CD14-positive monocyte (primary cell): ENCODE results near the gene RNASE4. TPM values are rescaled to one million over a fixed set of nuclear protein-coding genes. Genes with fewer than 3 reads are reported as not detected.

Source experiments
- DNase-seq, 3 donors: peaks; one replicate each; pipeline ENCODE4 v3.0.0-alpha.2; 2011 to 2022
- H2AFZ ChIP-seq: 2 replicates; pipeline ENCODE4 v1.6.0; 2012; ENCODE audit warnings: mild to moderate bottlenecking, low read depth, low read length, inconsistent platforms; ENCODE audit not compliant: insufficient read depth, poor library complexity, severe bottlenecking
- H3K27ac ChIP-seq, 2 donors: 1 replicate in 1 of 2; 2 replicates in 1 of 2; pipeline ENCODE4 v1.5.1; 2012 to 2013; ENCODE audit warnings: low read length in 2 of 2, control low read depth in 1 of 2, inconsistent platforms in 1 of 2, low read depth in 1 of 2, mild to moderate bottlenecking in 1 of 2
- H3K27me3 ChIP-seq, 2 donors: one replicate each; pipeline versions ENCODE4 v1.6.0 to v1.6.1; 2011 to 2013; ENCODE audit warnings: low read length in 2 of 2; ENCODE audit not compliant: control insufficient read depth in 2 of 2, insufficient read depth in 2 of 2
- H3K36me3 ChIP-seq, 2 donors: replicated peaks in 1 of 2; 1 replicate in 1 of 2; 2 replicates in 1 of 2; pipeline versions ENCODE4 v1.5.1 to v1.6.1; 2012 to 2013; ENCODE audit warnings: low read length in 2 of 2, control low read depth in 1 of 2, inconsistent platforms in 1 of 2, mild to moderate bottlenecking in 1 of 2; ENCODE audit not compliant: insufficient read depth in 2 of 2, control insufficient read depth in 1 of 2
- H3K4me1 ChIP-seq, 2 donors: 1 replicate in 1 of 2; 2 replicates in 1 of 2; pipeline versions ENCODE4 v1.5.1 to v1.6.1; 2012 to 2013; ENCODE audit warnings: low read length in 2 of 2, control low read depth in 1 of 2, inconsistent platforms in 1 of 2, mild to moderate bottlenecking in 1 of 2, moderate library complexity in 1 of 2; ENCODE audit not compliant: insufficient read depth in 2 of 2, control insufficient read depth in 1 of 2
- H3K4me2 ChIP-seq: replicated peaks from 2 replicates; pipeline ENCODE3; 2012; ENCODE audit warnings: low read length, moderate library complexity, mild to moderate bottlenecking; ENCODE audit not compliant: poor library complexity, severe bottlenecking; ENCODE audit errors: extremely low read depth
- H3K4me3 ChIP-seq, 3 experiments: fragments of 200-600 bp in 1 of 3; sonication (generic) in 1 of 3; replicated peaks in 1 of 3; 1 replicate in 2 of 3; 2 replicates in 1 of 3; pipeline ENCODE4 v1.5.1; 2011 to 2013; ENCODE audit warnings: low read length in 3 of 3, mild to moderate bottlenecking in 3 of 3, control low read depth in 2 of 3, low read depth in 2 of 3, inconsistent platforms in 1 of 3, moderate library complexity in 1 of 3
- H3K79me2 ChIP-seq: 2 replicates; pipeline ENCODE4 v1.6.0; 2012; ENCODE audit warnings: mild to moderate bottlenecking, control low read depth, inconsistent platforms, low read length, moderate library complexity; ENCODE audit not compliant: insufficient read depth
- H3K9ac ChIP-seq: 2 replicates; pipeline ENCODE4 v1.6.0; 2017; ENCODE audit warnings: low read length, mild to moderate bottlenecking; ENCODE audit not compliant: insufficient read depth, poor library complexity, severe bottlenecking
- H3K9me3 ChIP-seq, 2 donors: replicated peaks in 1 of 2; 1 replicate in 1 of 2; 2 replicates in 1 of 2; pipeline versions ENCODE4 v1.5.1 to v1.6.1; 2012 to 2013; ENCODE audit warnings: low read length in 2 of 2, control low read depth in 1 of 2; ENCODE audit not compliant: control insufficient read depth in 1 of 2, insufficient read depth in 1 of 2
- H4K20me1 ChIP-seq: 2 replicates; pipeline ENCODE4 v1.6.0; 2012; ENCODE audit warnings: mild to moderate bottlenecking, low read length, control low read depth, moderate library complexity; ENCODE audit not compliant: insufficient read depth
- H3K27ac Mint-ChIP-seq, 7 donors: one replicate each; pipeline ENCODE4 v1.8.0; 2020; ENCODE audit warnings: mild to moderate bottlenecking in 7 of 7, mixed read lengths in 7 of 7, moderate library complexity in 6 of 7, inconsistent platforms in 2 of 7
- H3K27me3 Mint-ChIP-seq, 3 donors: one replicate each; pipeline ENCODE4 v1.8.0; 2021 to 2022; ENCODE audit warnings: low read depth in 3 of 3, mild to moderate bottlenecking in 3 of 3, mixed read lengths in 3 of 3, moderate library complexity in 3 of 3, inconsistent platforms in 1 of 3
- H3K36me3 Mint-ChIP-seq, 2 donors: one replicate each; pipeline ENCODE4 v1.8.0; 2020; ENCODE audit warnings: mixed read lengths in 2 of 2, inconsistent platforms in 1 of 2, mild to moderate bottlenecking in 1 of 2
- H3K4me1 Mint-ChIP-seq: one replicate; pipeline ENCODE4 v1.8.0; 2020; ENCODE audit warnings: mild to moderate bottlenecking, mixed read lengths
- H3K4me3 Mint-ChIP-seq, 2 donors: one replicate each; pipeline ENCODE4 v1.8.0; 2020; ENCODE audit warnings: mild to moderate bottlenecking in 2 of 2, mixed read lengths in 2 of 2, moderate library complexity in 1 of 2
- H3K9me3 Mint-ChIP-seq, 7 donors: one replicate each; pipeline ENCODE4 v1.8.0; 2020 to 2022; ENCODE audit warnings: mixed read lengths in 7 of 7, mild to moderate bottlenecking in 6 of 7, moderate library complexity in 6 of 7, inconsistent platforms in 2 of 7
- CTCF ChIP-seq: fragments of 200-600 bp; IDR thresholded peaks from one replicate; pipeline ENCODE4 v1.8.0; 2022; ENCODE audit warnings: antibody characterized with exemption, mild to moderate bottlenecking
- WGBS: methylation state at CpG from one replicate; pipeline ENCODE4 v1.1.5; 2013; ENCODE audit warnings: missing lambda C conversion rate; ENCODE audit not compliant: insufficient coverage; 5-methylcytosine and 5-hydroxymethylcytosine counted together
- intact Hi-C, 2 donors: fragments of 100-400 bp; cut with micrococcal nuclease; formaldehyde crosslinking; loops; one replicate each; pipeline versions ENCODE4 v1.15.0 to v1.15.1; 2023
- polyA plus RNA-seq, 3 donors: library from polyadenylated mRNA; depleted of rRNA in 1 of 3; unstranded in 2 of 3; stranded (reverse) in 1 of 3; fragments of 300-500 nt in 2 of 3; fragments of >200 nt in 1 of 3; fragmentation: Illumina TruSeq in 2 of 3; gene quantifications; 1 replicate in 2 of 3; 2 replicates in 1 of 3; pipeline ENCODE4 v1.2.3, GENCODE V29; 2012 to 2021

Gene RNASE4
- polyA plus RNA-seq, 3 donors: 18.5 to 85.8 (median 49.1) TPM

GRCh38 chr14:20684662-20685456, 499 bp downstream of the RNASE4 start:
- Mint-ChIP-seq H3K4me1 (peaks cover 44% of the 10 kb centered on the region), H3K36me3 (peaks cover 4 to 7% of the 10 kb centered on the region in 2 donors), H3K9me3 (no peaks in the 10 kb centered on the region)

More at GRCh38 chr14:20684662-20685456, 499 bp downstream of the RNASE4 start:
- H3K4me3 Mint-ChIP-seq: no peak overlapping the region
- Histone ChIP-seq H3K36me3 (no peaks in the 10 kb centered on the region), H3K27me3 (no peaks in the 10 kb centered on the region), H3K4me2 (peak overlapping the region; percentile 88), H3K27ac (peak overlapping the region; percentile 96 to 99), H3K9me3 (no peaks in the 10 kb centered on the region), H4K20me1 (no peaks in the 10 kb centered on the region), H3K79me2 (peaks cover 10% of the 10 kb centered on the region), H3K4me1 (peaks cover 56% of the 10 kb centered on the region in 2 donors), H3K9ac (peak overlapping the region; percentile 91), H2AFZ (peak overlapping the region; percentile 77), H3K4me3 (peak overlapping the region; percentile 84 to 91 (median 86))
- DNase-seq: peak in 2 of 3 donors; percentile 41 to 42
- peak overlapping the region in 2 of 7 donors; percentile 88 to 89 for H3K27ac Mint-ChIP-seq
- WGBS: 16% methylated on average over 10 of the region's 22 CpGs
- TF ChIP-seq CTCF: no peak
- H3K27me3 Mint-ChIP-seq: peaks cover 0 to 4% (median 0%) of the 10 kb centered on the region in 3 donors
- intact Hi-C loops: loop anchor here (2.0 to 10.0 kb wide), 8 partner anchors 53 to 420 kb away; partner anchors contain the start of genes PARP2 (in 1 of the 2), TMEM253 (in 1 of the 2) and ZNF219 (in 1 of the 2)
